GM10847 (cell line): ENCODE results near the gene TPSD1.
"Not testable (repeated sequence)": the region's sequence is repeated elsewhere in the genome, so short reads cannot be mapped to it uniquely, and the experiment has no call there.

ENCODE experiments used
- POLR2A ChIP-seq: IDR thresholded peaks from 2 replicates; pipeline ENCODE4 v1.6.1; 2011; ENCODE audit not compliant: insufficient read length; ENCODE audit errors: extremely low read depth

TPSD1 gene

GRCh38 chr16:1217526-1217925, 38.3 kb upstream of the TPSD1 start:
- TF ChIP-seq POLR2A = no peak

GRCh38 chr16:1218061-1218929, 37.6 kb upstream of the TPSD1 start:
- TF ChIP-seq POLR2A = no peak

GRCh38 chr16:1218930-1219611, 36.8 kb upstream of the TPSD1 start:
- no peak for TF ChIP-seq POLR2A

- TF ChIP-seq POLR2A = no peak
Observed at GRCh38 chr16:1220098-1220728, 35.7 kb upstream of the TPSD1 start.

- no peak for TF ChIP-seq POLR2A
Observed at GRCh38 chr16:1220841-1221627, 34.8 kb upstream of the TPSD1 start.

- no peak for TF ChIP-seq POLR2A
Observed at GRCh38 chr16:1221628-1222552, 34.0 kb upstream of the TPSD1 start.

- no peak for TF ChIP-seq POLR2A
Observed at GRCh38 chr16:1222553-1223354, 33.1 kb upstream of the TPSD1 start.

- no peak for TF ChIP-seq POLR2A
Observed at GRCh38 chr16:1223355-1224214, 32.3 kb upstream of the TPSD1 start.

- no peak for TF ChIP-seq POLR2A
Observed at GRCh38 chr16:1224558-1224957, 31.3 kb upstream of the TPSD1 start.

GRCh38 chr16:1225051-1225451, 30.8 kb upstream of the TPSD1 start, which contains the start of gene TPSG1:
TPSG1 (minus strand) TSS chr16:1225268; CDS start chr16:1225252, 16 bp downstream.
- TF ChIP-seq POLR2A = no peak

- not testable (repeated sequence) for TF ChIP-seq POLR2A
Observed at GRCh38 chr16:1230084-1230470, 25.8 kb upstream of the TPSD1 start, which contains the start of gene TPSB2. TPSB2 (minus strand) TSS chr16:1230184; CDS start chr16:1229951, 233 bp downstream.

- TF ChIP-seq POLR2A = no peak
Observed at GRCh38 chr16:1237990-1238389, 17.9 kb upstream of the TPSD1 start.
